ENCODE measurements around the gene LILRA1.

DNA sequence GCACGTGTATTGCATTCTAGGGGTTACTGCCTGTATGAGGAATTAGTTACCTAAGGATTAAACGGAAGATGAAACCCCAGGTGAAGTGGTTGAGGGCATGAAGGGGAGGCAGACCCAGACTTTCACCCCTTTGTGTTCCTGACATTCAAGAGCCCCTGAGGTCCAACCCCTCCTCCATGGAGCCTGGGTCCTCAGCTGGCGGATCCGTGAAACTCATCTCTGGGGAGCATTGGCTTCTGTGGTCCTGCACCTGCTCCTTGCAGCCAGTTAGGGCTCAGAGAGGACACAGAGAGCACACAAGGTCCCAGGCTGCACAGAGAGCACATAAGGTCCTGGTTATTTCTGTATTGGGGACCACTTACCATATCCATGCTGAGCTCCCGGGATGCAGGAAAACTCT lies 7.0 kb upstream of the LILRA1 start:
- TF ChIP-seq POLR2AphosphoS5 (IDR thresholded peaks at IDR 0.05) (no peak), POLR2A (IDR thresholded peaks at IDR 0.05) (no peak)

Measured in suprapubic skin (tissue), 4 donors.